OCI-LY1 (cell line): ENCODE data around the gene SIRT1.

Source experiments
- EZH2 ChIP-seq: fragments of 200-600 bp; sonication (generic), shearing (Covaris generic); IDR thresholded peaks from 2 replicates; pipeline ENCODE4 v1.8.0; 2017; ENCODE audit warnings: borderline replicate concordance, mixed run types, mild to moderate bottlenecking, antibody characterized with exemption, low read length, moderate library complexity, mixed read lengths
- TF ChIP-seq, protein P1 (sequence below): fragments of 200-600 bp; sonication (generic), shearing (Covaris generic); IDR thresholded peaks from 2 replicates; pipeline ENCODE4 v1.5.1; 2017; ENCODE audit warnings: mild to moderate bottlenecking, antibody characterized with exemption, low read length, moderate library complexity, mixed read lengths

DNA sequence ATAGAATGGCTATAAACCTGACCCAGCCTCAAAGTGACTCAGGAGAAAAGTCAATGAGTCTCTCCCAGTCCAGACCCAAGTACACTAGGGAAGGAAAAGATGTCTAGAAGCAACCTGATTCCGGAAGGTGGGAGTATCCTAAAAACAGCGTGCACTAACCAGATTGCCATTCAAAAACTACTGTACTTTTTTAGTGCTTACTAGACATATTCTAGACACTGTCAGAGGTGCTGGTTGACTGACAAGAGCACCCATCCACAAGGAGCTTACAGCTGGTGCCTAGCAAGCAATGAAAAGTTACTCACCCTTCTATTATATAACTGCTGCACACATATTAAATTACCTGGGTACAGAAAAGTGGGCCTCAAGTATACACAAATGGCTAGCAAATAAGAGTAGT lies 81.0 kb downstream of the SIRT1 start:
- TF ChIP-seq, protein P1, sequence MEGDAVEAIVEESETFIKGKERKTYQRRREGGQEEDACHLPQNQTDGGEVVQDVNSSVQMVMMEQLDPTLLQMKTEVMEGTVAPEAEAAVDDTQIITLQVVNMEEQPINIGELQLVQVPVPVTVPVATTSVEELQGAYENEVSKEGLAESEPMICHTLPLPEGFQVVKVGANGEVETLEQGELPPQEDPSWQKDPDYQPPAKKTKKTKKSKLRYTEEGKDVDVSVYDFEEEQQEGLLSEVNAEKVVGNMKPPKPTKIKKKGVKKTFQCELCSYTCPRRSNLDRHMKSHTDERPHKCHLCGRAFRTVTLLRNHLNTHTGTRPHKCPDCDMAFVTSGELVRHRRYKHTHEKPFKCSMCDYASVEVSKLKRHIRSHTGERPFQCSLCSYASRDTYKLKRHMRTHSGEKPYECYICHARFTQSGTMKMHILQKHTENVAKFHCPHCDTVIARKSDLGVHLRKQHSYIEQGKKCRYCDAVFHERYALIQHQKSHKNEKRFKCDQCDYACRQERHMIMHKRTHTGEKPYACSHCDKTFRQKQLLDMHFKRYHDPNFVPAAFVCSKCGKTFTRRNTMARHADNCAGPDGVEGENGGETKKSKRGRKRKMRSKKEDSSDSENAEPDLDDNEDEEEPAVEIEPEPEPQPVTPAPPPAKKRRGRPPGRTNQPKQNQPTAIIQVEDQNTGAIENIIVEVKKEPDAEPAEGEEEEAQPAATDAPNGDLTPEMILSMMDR, result no peak
- TF ChIP-seq EZH2, result no peak
